SK-N-MC (cell line): Measurements from ENCODE around the gene ZFP69B.

ENCODE experiments used
- EZH2 ChIP-seq: fragments of 200-600 bp; sonication (generic); IDR thresholded peaks from one replicate; pipeline ENCODE4 v1.6.1; 2017; ENCODE audit warnings: antibody characterized with exemption
- FOXP2 ChIP-seq: optimal IDR thresholded peaks from 2 replicates; pipeline ENCODE3; 2011; ENCODE audit warnings: mild to moderate bottlenecking, moderate library complexity; ENCODE audit not compliant: insufficient read depth; ENCODE audit errors: extremely low read length, control extremely low read depth
- POLR2AphosphoS5 ChIP-seq: IDR thresholded peaks from 2 replicates; pipeline ENCODE4 v1.6.1; 2012; ENCODE audit warnings: mild to moderate bottlenecking, low read depth, low read length, borderline replicate concordance

DNA sequence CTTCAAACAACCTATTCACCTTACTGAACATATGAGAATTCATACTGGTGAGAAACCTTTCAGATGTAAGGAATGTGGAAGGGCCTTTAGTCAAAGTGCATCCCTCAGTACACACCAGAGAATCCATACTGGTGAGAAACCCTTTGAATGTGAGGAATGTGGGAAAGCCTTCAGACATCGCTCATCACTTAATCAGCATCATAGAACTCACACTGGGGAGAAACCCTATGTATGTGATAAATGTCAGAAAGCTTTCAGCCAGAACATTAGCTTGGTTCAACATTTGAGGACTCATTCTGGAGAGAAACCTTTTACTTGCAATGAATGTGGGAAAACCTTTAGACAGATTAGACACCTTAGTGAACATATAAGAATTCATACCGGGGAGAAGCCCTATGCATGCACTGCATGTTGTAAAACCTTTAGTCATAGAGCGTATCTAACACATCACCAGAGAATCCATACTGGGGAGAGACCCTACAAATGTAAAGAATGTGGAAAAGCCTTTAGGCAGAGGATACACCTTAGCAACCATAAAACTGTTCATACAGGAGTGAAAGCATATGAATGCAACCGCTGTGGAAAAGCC, 45.1 kb downstream of the ZFP69B start:
- TF ChIP-seq POLR2AphosphoS5 (no peak), EZH2 (no peak), FOXP2 (no peak)
